HEK293 (cell line): ENCODE data around the gene MLLT3.

Experiments
- CTCF ChIA-PET: fragments of 350-600 bp; formaldehyde crosslinking; extraction: SDS; loops from one replicate; lab custom pipeline; 2021; ENCODE audit warnings: antibody characterized with exemption; lab: Yijun Ruan, JAX
- POLR2A ChIA-PET: fragments of 300-600 bp; formaldehyde crosslinking; extraction: SDS; loops from one replicate; lab custom pipeline; 2020; ENCODE audit warnings: antibody characterized with exemption, inconsistent platforms; lab: Yijun Ruan, JAX
- H3K27ac ChIP-seq: fragments of 200-500 bp; sonication (Bioruptor generic); 2 replicates; pipeline ENCODE4 v1.5.1; 2014; ENCODE audit warnings: low read depth, low read length, control low read depth, inconsistent platforms; ENCODE audit errors: extremely low read depth
- H3K36me3 ChIP-seq, 2 experiments: fragments of 200-500 bp in 1 of 2; sonication (Bioruptor generic) in 1 of 2; 1 replicate in 1 of 2; 2 replicates in 1 of 2; pipeline ENCODE4 v1.5.1; 2014 to 2017; ENCODE audit warnings: inconsistent platforms in 2 of 2, low read length in 2 of 2; ENCODE audit not compliant: control insufficient read depth in 2 of 2, insufficient read depth in 1 of 2
- H3K4me1 ChIP-seq: fragments of 200-500 bp; sonication (Bioruptor generic); 2 replicates; pipeline ENCODE4 v1.5.1; 2014; ENCODE audit warnings: mild to moderate bottlenecking, low read length, inconsistent platforms; ENCODE audit not compliant: control insufficient read depth, insufficient read depth
- H3K4me3 ChIP-seq: 2 replicates; pipeline ENCODE4 v1.5.1; 2011; ENCODE audit warnings: low read depth, mild to moderate bottlenecking, control low read depth, low read length, moderate library complexity
- H3K9me3 ChIP-seq: fragments of 200-500 bp; sonication (Bioruptor generic); 2 replicates; pipeline ENCODE4 v1.5.1; 2014; ENCODE audit warnings: low read depth, low read length, inconsistent platforms; ENCODE audit not compliant: control insufficient read depth, insufficient read depth
- KLF9 ChIP-seq: fragments of 450-650 bp; formaldehyde crosslinking; IDR thresholded peaks from 2 replicates; pipeline ENCODE4 v1.5.1; 2016; ENCODE audit warnings: missing biosample characterization, missing genetic modification characterization, low read depth
- OSR2 ChIP-seq: fragments of 450-650 bp; formaldehyde crosslinking; IDR thresholded peaks from 2 replicates; pipeline ENCODE4 v1.5.1; 2016; ENCODE audit warnings: missing biosample characterization, missing genetic modification characterization
- OVOL3 ChIP-seq: fragments of 450-650 bp; formaldehyde crosslinking; IDR thresholded peaks from 2 replicates; pipeline ENCODE4 v1.5.1; 2016; ENCODE audit warnings: missing biosample characterization, missing genetic modification characterization
- SALL2 ChIP-seq: fragments of 450-650 bp; formaldehyde crosslinking; IDR thresholded peaks from 2 replicates; pipeline ENCODE4 v1.5.0; 2017; ENCODE audit warnings: missing biosample characterization, mild to moderate bottlenecking, missing genetic modification characterization, borderline replicate concordance
- SP7 ChIP-seq: fragments of 450-650 bp; formaldehyde crosslinking; IDR thresholded peaks from 2 replicates; pipeline ENCODE4 v1.5.1; 2016; ENCODE audit warnings: missing biosample characterization, missing genetic modification characterization
- TCF7L2 ChIP-seq: IDR thresholded peaks from 2 replicates; pipeline ENCODE4 v1.6.1; 2011; ENCODE audit warnings: low read depth, mild to moderate bottlenecking, inconsistent platforms, low read length, moderate library complexity, borderline replicate concordance
- TRIM28 ChIP-seq: IDR thresholded peaks from 2 replicates; pipeline ENCODE4 v1.6.1; 2011; ENCODE audit warnings: low read length, control low read depth, borderline replicate concordance
- ZBTB8A ChIP-seq: fragments of 450-650 bp; formaldehyde crosslinking; IDR thresholded peaks from 2 replicates; pipeline ENCODE4 v1.5.1; 2016; ENCODE audit warnings: missing biosample characterization, missing genetic modification characterization
- ZFP3 ChIP-seq: fragments of 450-650 bp; formaldehyde crosslinking; IDR thresholded peaks from 2 replicates; pipeline ENCODE4 v1.5.1; 2016; ENCODE audit warnings: low read depth, missing biosample characterization, missing genetic modification characterization
- ZNF112 ChIP-seq: fragments of 450-650 bp; formaldehyde crosslinking; IDR thresholded peaks from 2 replicates; pipeline ENCODE4 v1.5.0; 2017; ENCODE audit warnings: missing biosample characterization, missing genetic modification characterization
- ZNF138 ChIP-seq: fragments of 450-650 bp; formaldehyde crosslinking; IDR thresholded peaks from 2 replicates; pipeline ENCODE4 v1.5.1; 2016; ENCODE audit warnings: missing biosample characterization, missing genetic modification characterization, borderline replicate concordance
- ZNF146 ChIP-seq: fragments of 450-650 bp; formaldehyde crosslinking; IDR thresholded peaks from 2 replicates; pipeline ENCODE4 v1.5.1; 2016; ENCODE audit warnings: missing biosample characterization, missing genetic modification characterization
- ZNF157 ChIP-seq: fragments of 450-650 bp; formaldehyde crosslinking; IDR thresholded peaks from 2 replicates; pipeline ENCODE4 v1.5.1; 2016; ENCODE audit warnings: missing biosample characterization, missing genetic modification characterization
- ZNF174 ChIP-seq: fragments of 450-650 bp; formaldehyde crosslinking; IDR thresholded peaks from 2 replicates; pipeline ENCODE4 v1.5.0; 2017; ENCODE audit warnings: missing biosample characterization, mild to moderate bottlenecking, missing genetic modification characterization
- ZNF214 ChIP-seq: fragments of 450-650 bp; formaldehyde crosslinking; IDR thresholded peaks from 2 replicates; pipeline ENCODE4 v1.5.1; 2017; ENCODE audit warnings: missing biosample characterization, mild to moderate bottlenecking, missing genetic modification characterization, borderline replicate concordance
- ZNF274 ChIP-seq, 2 experiments: fragments of 200-500 bp in 1 of 2; fragments of 450-650 bp in 1 of 2; sonication (Bioruptor generic) in 1 of 2; formaldehyde crosslinking in 1 of 2; IDR thresholded peaks; 2 replicates each; pipeline versions ENCODE4 v1.5.1 to v1.6.1; 2014 to 2016; ENCODE audit warnings: borderline replicate concordance in 1 of 2, inconsistent platforms in 1 of 2, low read length in 1 of 2, missing biosample characterization in 1 of 2, missing genetic modification characterization in 1 of 2
- ZNF354C ChIP-seq: fragments of 450-650 bp; formaldehyde crosslinking; IDR thresholded peaks from 2 replicates; pipeline ENCODE4 v1.5.1; 2016; ENCODE audit warnings: missing biosample characterization, missing genetic modification characterization, low read depth, borderline replicate concordance
- ZNF426 ChIP-seq: fragments of 450-650 bp; formaldehyde crosslinking; IDR thresholded peaks from 2 replicates; pipeline ENCODE4 v1.5.1; 2017; ENCODE audit warnings: missing biosample characterization, missing genetic modification characterization, mild to moderate bottlenecking, inconsistent platforms, moderate library complexity
- ZNF514 ChIP-seq: fragments of 450-650 bp; formaldehyde crosslinking; IDR thresholded peaks from 2 replicates; pipeline ENCODE4 v1.5.1; 2016; ENCODE audit warnings: missing biosample characterization, missing genetic modification characterization
- ZNF549 ChIP-seq: fragments of 450-650 bp; IDR thresholded peaks from 2 replicates; pipeline ENCODE4 v1.5.1; 2018; ENCODE audit warnings: missing biosample characterization, missing genetic modification characterization, mild to moderate bottlenecking, inconsistent platforms, moderate library complexity
- ZNF629 ChIP-seq: fragments of 450-650 bp; formaldehyde crosslinking; IDR thresholded peaks from 2 replicates; pipeline ENCODE4 v1.5.1; 2017; ENCODE audit warnings: missing biosample characterization, missing genetic modification characterization
- ZNF837 ChIP-seq: fragments of 450-650 bp; formaldehyde crosslinking; IDR thresholded peaks from 2 replicates; pipeline ENCODE4 v1.5.1; 2016; ENCODE audit warnings: missing biosample characterization, missing genetic modification characterization
- ZXDB ChIP-seq: fragments of 450-650 bp; formaldehyde crosslinking; IDR thresholded peaks from 2 replicates; pipeline ENCODE4 v1.5.1; 2016; ENCODE audit warnings: missing biosample characterization, missing genetic modification characterization
- TF ChIP-seq, protein P1 (sequence below): fragments of 450-650 bp; formaldehyde crosslinking; IDR thresholded peaks from 2 replicates; pipeline ENCODE4 v1.5.1; 2016; ENCODE audit warnings: missing biosample characterization, missing genetic modification characterization
- TF ChIP-seq, protein P2 (sequence below): fragments of 450-650 bp; IDR thresholded peaks from 2 replicates; pipeline ENCODE4 v1.5.1; 2018; ENCODE audit warnings: missing biosample characterization, missing genetic modification characterization
- TF ChIP-seq, protein P3 (sequence below): fragments of 450-650 bp; formaldehyde crosslinking; IDR thresholded peaks from 2 replicates; pipeline ENCODE4 v1.5.1; 2017; ENCODE audit warnings: missing biosample characterization, missing genetic modification characterization
- TF ChIP-seq, protein P4 (sequence below): fragments of 450-650 bp; formaldehyde crosslinking; IDR thresholded peaks from 2 replicates; pipeline ENCODE4 v1.5.1; 2016; ENCODE audit warnings: missing biosample characterization, missing genetic modification characterization
- TF ChIP-seq, protein P5 (sequence below): fragments of 450-650 bp; formaldehyde crosslinking; conservative IDR thresholded peaks from 2 replicates; pipeline ENCODE4 v1.5.1; 2016; ENCODE audit warnings: low read depth, missing biosample characterization, missing genetic modification characterization

MLLT3 gene

DNA sequence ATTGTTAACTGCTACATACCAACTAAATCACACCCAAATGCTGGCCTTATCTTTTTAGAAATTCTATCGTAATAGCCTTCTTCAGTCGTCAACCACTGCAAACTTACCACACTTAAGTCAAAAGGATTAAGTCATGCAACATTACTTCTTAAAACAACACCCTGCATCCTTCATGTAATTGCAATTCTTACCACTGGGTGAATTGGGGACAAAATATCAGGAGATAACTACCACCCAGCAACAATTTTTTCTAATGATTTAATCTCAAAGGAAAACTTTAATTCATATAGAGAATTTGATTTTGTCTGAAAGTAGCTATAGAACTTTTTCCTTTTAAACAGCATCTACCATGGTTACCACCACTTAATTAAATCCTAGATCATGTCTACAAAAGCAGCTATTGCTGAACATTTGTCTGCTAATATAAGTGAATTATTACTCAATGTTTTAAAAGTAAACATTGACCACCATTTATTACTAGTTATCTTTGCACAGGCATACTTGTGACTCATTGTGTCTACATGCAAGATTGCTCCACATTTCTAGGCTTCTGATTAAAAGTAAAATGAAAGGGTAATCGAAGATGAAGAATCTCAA is 10.5 kb downstream of the MLLT3 start:
- Histone ChIP-seq H3K36me3 (no peaks in the 10 kb centered on the region; a peak in 1 of 3 replicates), H3K4me3 (no peak overlapping the region), H3K9me3 (no peaks in the 10 kb centered on the region), H3K4me1 (peaks cover 43% of the 10 kb centered on the region), H3K27ac (peak overlapping the region; percentile 38; the same call in 1 of the 2 replicates)
- ChIA-PET POLR2A (interaction anchor here (3.5 kb wide), 1 partner anchor 11 kb away, joined by 17 read pairs; the partner anchor contains the start of gene MLLT3), CTCF (interaction anchor here (0.6 to 1.9 kb wide), 10 partner anchors 10 to 693 kb away, joined by 3 to 14 read pairs (median 5); partner anchors contain the start of gene MLLT3)
- TF ChIP-seq ZNF138 (no peak), ZNF274 (IDR thresholded peaks at IDR 0.05; ENCODE audit: low read length) (no peak), ZNF274 (tag by site-specific recombination; IDR thresholded peaks at IDR 0.05; ENCODE audit: borderline replicate concordance) (no peak), ZNF514 (tag by site-specific recombination) (no peak), ZNF174 (no peak), ZNF426 (tag by site-specific recombination) (no peak), ZXDB (no peak), ZNF214 (no peak), ZFP3 (no peak), ZBTB8A (no peak), OVOL3 (tag by site-specific recombination) (no peak), SP7 (peak; percentile 70; the same call in 1 of the 2 replicates), ZNF629 (tag by site-specific recombination) (peak; percentile 74), ZNF837 (tag by site-specific recombination) (no peak), SALL2 (no peak), OSR2 (peak; percentile 67; the same call in 1 of the 2 replicates), ZNF157 (no peak), ZNF146 (tag by site-specific recombination) (no peak), ZNF354C (no peak), TRIM28 (peak; percentile 71; the same call in 1 of the 2 replicates), KLF9 (tag by site-specific recombination) (no peak), ZNF549 (tag by site-specific recombination) (no peak), TCF7L2 (no peak), ZNF112 (tag by site-specific recombination) (no peak)
- TF ChIP-seq, protein P1, sequence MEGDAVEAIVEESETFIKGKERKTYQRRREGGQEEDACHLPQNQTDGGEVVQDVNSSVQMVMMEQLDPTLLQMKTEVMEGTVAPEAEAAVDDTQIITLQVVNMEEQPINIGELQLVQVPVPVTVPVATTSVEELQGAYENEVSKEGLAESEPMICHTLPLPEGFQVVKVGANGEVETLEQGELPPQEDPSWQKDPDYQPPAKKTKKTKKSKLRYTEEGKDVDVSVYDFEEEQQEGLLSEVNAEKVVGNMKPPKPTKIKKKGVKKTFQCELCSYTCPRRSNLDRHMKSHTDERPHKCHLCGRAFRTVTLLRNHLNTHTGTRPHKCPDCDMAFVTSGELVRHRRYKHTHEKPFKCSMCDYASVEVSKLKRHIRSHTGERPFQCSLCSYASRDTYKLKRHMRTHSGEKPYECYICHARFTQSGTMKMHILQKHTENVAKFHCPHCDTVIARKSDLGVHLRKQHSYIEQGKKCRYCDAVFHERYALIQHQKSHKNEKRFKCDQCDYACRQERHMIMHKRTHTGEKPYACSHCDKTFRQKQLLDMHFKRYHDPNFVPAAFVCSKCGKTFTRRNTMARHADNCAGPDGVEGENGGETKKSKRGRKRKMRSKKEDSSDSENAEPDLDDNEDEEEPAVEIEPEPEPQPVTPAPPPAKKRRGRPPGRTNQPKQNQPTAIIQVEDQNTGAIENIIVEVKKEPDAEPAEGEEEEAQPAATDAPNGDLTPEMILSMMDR = no peak
- TF ChIP-seq, protein P2, sequence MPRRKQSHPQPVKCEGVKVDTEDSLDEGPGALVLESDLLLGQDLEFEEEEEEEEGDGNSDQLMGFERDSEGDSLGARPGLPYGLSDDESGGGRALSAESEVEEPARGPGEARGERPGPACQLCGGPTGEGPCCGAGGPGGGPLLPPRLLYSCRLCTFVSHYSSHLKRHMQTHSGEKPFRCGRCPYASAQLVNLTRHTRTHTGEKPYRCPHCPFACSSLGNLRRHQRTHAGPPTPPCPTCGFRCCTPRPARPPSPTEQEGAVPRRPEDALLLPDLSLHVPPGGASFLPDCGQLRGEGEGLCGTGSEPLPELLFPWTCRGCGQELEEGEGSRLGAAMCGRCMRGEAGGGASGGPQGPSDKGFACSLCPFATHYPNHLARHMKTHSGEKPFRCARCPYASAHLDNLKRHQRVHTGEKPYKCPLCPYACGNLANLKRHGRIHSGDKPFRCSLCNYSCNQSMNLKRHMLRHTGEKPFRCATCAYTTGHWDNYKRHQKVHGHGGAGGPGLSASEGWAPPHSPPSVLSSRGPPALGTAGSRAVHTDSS (tag by site-specific recombination) = no peak
- TF ChIP-seq, protein P3, sequence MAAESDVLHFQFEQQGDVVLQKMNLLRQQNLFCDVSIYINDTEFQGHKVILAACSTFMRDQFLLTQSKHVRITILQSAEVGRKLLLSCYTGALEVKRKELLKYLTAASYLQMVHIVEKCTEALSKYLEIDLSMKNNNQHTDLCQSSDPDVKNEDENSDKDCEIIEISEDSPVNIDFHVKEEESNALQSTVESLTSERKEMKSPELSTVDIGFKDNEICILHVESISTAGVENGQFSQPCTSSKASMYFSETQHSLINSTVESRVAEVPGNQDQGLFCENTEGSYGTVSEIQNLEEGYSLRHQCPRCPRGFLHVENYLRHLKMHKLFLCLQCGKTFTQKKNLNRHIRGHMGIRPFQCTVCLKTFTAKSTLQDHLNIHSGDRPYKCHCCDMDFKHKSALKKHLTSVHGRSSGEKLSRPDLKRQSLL = no peak
- TF ChIP-seq, protein P4, sequence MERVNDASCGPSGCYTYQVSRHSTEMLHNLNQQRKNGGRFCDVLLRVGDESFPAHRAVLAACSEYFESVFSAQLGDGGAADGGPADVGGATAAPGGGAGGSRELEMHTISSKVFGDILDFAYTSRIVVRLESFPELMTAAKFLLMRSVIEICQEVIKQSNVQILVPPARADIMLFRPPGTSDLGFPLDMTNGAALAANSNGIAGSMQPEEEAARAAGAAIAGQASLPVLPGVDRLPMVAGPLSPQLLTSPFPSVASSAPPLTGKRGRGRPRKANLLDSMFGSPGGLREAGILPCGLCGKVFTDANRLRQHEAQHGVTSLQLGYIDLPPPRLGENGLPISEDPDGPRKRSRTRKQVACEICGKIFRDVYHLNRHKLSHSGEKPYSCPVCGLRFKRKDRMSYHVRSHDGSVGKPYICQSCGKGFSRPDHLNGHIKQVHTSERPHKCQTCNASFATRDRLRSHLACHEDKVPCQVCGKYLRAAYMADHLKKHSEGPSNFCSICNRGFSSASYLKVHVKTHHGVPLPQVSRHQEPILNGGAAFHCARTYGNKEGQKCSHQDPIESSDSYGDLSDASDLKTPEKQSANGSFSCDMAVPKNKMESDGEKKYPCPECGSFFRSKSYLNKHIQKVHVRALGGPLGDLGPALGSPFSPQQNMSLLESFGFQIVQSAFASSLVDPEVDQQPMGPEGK (tag by site-specific recombination) = peak; percentile 36; the same call in 1 of the 2 replicates
- TF ChIP-seq, protein P5, sequence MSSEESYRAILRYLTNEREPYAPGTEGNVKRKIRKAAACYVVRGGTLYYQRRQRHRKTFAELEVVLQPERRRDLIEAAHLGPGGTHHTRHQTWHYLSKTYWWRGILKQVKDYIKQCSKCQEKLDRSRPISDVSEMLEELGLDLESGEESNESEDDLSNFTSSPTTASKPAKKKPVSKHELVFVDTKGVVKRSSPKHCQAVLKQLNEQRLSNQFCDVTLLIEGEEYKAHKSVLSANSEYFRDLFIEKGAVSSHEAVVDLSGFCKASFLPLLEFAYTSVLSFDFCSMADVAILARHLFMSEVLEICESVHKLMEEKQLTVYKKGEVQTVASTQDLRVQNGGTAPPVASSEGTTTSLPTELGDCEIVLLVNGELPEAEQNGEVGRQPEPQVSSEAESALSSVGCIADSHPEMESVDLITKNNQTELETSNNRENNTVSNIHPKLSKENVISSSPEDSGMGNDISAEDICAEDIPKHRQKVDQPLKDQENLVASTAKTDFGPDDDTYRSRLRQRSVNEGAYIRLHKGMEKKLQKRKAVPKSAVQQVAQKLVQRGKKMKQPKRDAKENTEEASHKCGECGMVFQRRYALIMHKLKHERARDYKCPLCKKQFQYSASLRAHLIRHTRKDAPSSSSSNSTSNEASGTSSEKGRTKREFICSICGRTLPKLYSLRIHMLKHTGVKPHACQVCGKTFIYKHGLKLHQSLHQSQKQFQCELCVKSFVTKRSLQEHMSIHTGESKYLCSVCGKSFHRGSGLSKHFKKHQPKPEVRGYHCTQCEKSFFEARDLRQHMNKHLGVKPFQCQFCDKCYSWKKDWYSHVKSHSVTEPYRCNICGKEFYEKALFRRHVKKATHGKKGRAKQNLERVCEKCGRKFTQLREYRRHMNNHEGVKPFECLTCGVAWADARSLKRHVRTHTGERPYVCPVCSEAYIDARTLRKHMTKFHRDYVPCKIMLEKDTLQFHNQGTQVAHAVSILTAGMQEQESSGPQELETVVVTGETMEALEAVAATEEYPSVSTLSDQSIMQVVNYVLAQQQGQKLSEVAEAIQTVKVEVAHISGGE (tag by site-specific recombination) = no peak
